ENCODE data around the gene ENTPD2.

ENTPD2 gene

GRCh38 chr9:137053944-137054931 is at the start of gene ENTPD2:
TSS of gene ENTPD2 (minus strand) at chr9:137054061. CDS start at chr9:137053997, 64 bp downstream.
- DNase-seq (ENCODE audit: low spot score) = no peak

DNA sequence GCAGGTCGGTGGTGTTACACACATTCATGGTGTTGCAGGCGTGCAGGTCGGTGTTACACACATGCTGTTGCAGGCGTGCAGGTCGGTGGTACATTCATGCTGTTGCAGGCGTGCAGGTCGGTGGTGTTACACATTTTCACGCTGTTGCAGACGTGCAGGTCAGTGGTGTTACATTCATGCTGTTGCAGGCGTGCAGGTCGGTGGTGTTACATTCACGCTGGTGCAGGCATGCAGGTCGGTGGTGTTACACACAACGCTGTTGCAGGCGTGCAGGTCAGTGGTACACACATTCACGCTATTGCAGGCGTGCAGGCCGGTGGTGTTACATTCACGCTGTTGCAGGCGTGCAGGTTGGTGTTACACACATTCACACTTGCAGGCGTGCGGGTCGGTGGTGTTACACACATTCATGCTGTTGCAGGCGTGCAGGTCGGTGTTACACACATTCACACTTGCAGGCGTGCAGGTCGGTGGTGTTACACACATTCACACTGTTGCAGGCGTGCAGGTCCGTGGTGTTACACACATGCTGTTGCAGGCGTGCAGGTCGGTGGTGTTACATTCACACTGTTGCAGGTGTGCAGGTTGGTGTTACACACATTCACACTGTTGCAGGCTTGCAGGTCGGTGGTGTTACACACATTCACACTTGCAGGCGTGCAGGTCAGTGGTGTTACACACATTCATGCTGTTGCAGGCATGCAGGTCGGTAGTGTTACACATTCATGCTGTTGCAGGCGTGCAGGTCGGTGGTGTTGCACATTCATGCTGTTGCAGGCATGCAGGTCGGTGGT is 49.5 kb upstream of the ENTPD2 start:
- no peak for DNase-seq (ENCODE audit: low spot score)

DNA sequence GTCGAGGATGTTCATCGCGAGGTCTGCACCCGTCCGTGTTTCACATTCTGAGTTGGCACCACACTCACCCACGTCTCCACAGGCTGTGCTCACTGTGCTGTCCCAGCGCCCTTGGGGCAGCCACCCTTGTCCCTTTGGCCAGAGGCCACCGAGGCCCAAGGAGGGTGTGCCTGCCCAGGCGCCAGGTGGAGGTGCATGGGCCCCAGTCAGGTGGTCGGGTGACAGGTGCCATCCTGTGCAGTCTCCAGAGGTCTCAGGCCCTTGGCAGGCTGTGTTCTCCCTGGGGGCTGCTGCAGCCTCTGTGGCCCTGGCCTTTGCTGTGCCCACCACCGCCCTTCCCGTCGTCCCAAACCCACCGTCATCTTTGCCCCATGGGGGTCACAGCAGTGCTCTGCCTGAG is 45.4 kb upstream of the ENTPD2 start:
- peak; percentile 18 for DNase-seq (ENCODE audit: low spot score)

- DNase-seq (ENCODE audit: low spot score) = peak; percentile 10
These were observed 44.1 kb upstream of the ENTPD2 start for GRCh38 chr9:137097761-137098462.

- peak; percentile 10 for DNase-seq (ENCODE audit: low spot score)
These were observed 43.1 kb upstream of the ENTPD2 start for GRCh38 chr9:137096785-137097546.

GRCh38 chr9:137095664-137096517 is 42.0 kb upstream of the ENTPD2 start:
- DNase-seq (ENCODE audit: low spot score) = peak; percentile 60

- DNase-seq (ENCODE audit: low spot score) = no peak
These were observed 35.5 kb upstream of the ENTPD2 start for GRCh38 chr9:137089232-137089947.

DNA sequence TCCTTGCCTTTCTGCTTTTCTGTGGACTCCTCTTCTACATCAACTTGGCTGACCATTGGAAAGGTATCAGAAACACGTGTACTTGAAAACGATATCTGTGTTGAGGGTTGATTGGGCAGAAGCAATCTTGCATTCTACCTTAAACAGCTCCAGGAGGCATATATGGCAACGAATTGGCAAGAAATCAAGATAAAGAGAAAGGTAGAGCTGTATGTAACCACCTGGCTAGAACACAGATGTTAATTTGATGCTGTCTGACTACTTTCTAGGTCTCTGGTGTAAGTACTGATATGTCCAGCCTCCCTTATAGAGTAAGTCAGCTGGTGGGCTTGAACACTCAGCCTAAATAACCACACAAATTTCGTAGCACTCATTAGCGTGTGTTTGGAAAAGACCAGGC is 34.3 kb upstream of the ENTPD2 start:
- no peak for DNase-seq (ENCODE audit: low spot score)

- peak; percentile 57 for DNase-seq (ENCODE audit: low spot score)
These were observed 33.6 kb upstream of the ENTPD2 start for GRCh38 chr9:137087409-137087925.

- DNase-seq (ENCODE audit: low spot score) = peak; percentile 98
These were observed 32.9 kb upstream of the ENTPD2 start, which contains the start of gene MAN1B1 for GRCh38 chr9:137086531-137087408. TSS of gene MAN1B1 (plus strand) at chr9:137086985. CDS start at chr9:137087000, 15 bp downstream.

DNA sequence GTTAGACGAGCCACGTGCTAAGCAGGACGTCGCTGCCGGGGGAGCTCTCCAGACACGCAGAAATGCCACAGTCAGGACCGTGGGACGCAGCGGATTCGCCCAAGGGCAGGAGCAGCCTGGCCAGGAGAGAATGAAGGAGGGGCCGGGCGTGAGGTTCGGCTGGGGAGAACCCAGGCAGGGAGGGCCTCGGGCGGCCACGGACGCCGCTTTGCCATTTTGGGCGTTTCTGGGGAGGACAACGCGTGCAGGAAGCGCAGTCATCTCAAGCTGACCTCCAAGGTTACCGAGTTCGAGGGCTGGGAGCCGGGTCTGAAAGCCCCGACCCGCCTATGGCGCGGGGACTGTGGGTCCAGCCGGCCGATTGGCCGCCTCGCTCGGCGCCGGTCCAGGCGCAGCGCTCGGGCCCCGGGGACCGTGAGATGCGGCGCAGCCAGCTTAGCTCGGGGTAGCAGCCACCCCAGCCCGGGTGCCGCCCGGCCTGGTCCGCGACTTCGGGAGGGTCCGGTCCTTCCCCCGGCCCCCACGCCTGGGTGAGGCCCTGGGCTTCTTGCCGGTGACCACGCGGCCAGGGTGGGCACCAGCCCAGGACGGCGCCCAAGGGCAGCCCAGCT is 32.2 kb upstream of the ENTPD2 start:
- no peak for DNase-seq (ENCODE audit: low spot score)

DNA sequence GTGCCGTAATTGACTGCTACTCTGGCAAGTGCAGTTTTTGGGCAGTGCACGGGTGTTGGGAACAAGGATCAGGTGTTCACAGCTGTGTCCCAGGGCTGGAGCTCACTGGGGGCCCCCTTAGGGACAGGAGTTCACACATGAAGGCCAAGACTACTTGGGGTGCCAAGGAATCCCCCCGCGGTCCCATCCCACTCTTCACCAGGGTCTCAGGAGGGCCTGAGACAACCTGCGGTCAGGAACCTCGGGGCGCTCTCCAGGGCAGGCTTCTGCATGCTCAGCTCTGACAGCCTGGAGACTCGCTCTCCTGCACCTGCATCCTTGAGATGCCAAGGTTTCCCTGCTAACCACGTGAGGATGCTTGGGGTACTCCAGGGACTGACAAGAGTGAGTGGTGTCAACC is 30.7 kb upstream of the ENTPD2 start:
- DNase-seq (ENCODE audit: low spot score) = no peak

DNA sequence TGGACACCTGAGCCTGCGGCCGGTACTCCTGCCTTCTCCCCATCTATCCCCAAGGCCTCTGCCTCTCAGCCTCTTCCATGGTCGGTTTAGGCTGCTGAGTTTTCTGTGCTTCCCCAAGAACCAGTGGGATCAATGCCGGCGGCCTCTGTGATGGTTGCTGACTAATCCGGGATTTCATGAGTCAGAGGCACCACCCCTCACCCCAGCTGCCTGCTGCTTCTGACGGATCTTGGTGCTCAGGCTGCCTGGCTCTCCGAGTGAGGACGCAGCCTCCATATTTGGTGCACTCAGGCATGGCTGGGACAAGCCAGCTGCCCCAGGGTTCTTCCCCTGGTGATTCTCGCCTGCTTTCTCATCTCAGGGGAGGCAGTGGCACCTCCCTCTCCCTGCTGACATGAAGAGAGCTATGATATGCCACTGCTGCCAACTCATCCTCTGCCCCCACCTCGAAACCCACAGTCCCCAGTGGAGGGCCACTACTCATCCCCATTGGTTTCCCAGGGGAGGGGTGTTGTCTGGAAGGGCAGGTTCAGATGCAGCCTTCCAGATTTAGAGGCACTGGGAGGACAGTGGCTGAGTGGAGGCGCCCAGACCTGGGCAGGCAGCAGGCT is 29.6 kb upstream of the ENTPD2 start:
- peak; percentile 83 for DNase-seq (ENCODE audit: low spot score)

DNA sequence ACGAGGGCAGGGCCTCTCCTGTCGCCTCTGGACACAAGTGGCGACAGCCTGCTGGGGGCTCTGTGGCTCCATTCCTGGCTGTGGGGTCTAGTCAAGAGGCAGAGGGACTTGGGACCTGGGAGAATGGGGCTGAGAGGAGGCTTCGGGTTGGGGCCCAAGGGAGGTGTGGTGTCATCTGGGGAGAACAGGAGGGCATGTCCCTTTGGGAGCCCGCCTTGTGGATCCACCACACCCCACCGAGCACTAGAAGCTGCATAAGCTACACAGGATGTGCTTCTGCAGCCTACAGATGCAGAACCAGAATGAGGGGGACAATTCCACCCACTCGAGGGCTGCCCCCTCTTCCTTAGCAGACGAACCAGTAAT is 29.0 kb upstream of the ENTPD2 start:
- peak; percentile 38 for DNase-seq (ENCODE audit: low spot score)

GRCh38 chr9:137082222-137082924 is 28.5 kb upstream of the ENTPD2 start:
- peak; percentile 3 for DNase-seq (ENCODE audit: low spot score)

GRCh38 chr9:137080260-137081122 is 26.6 kb upstream of the ENTPD2 start:
- peak; percentile 5 for DNase-seq (ENCODE audit: low spot score)

All from D341Med (cell line).